WTC11 (cell line): ENCODE data around the gene LIG1. TPM values are rescaled to one million over a fixed set of nuclear protein-coding genes. Genes with fewer than 3 reads are reported as not detected.

ENCODE experiments used
- ATAC-seq: fragments of 200-7000 bp; cut with Tn5 transposase; 2 replicates; pipeline ENCODE4 v1.10.0; 2021; ENCODE audit warnings: mild to moderate bottlenecking, moderate library complexity
- CTCF ChIA-PET: fragments of 300-600 bp; sonication (Branson Sonifier 250); formaldehyde crosslinking; loops from one replicate; lab custom pipeline; 2021; ENCODE audit warnings: antibody characterized with exemption; lab: Charles Lee
- POLR2A ChIA-PET: fragments of 350-600 bp; sonication (Branson Sonifier 250); formaldehyde crosslinking; loops from one replicate; lab custom pipeline; 2021; ENCODE audit warnings: antibody characterized with exemption; lab: Charles Lee
- DNase-seq: peaks from one replicate; pipeline ENCODE4 v3.0.0; 2021; ENCODE audit warnings: low spot score
- H3K27ac Mint-ChIP-seq: 2 replicates; pipeline ENCODE4 v1.8.0; 2021; ENCODE audit warnings: mixed read lengths
- H3K27me3 Mint-ChIP-seq: 2 replicates; pipeline ENCODE4 v1.8.0; 2021; ENCODE audit warnings: low read depth, mild to moderate bottlenecking, moderate library complexity, mixed read lengths
- H3K36me3 Mint-ChIP-seq: 2 replicates; pipeline ENCODE4 v1.8.0; 2021; ENCODE audit warnings: mixed read lengths
- H3K4me1 Mint-ChIP-seq: 2 replicates; pipeline ENCODE4 v1.8.0; 2022; ENCODE audit warnings: mixed read lengths
- H3K4me3 Mint-ChIP-seq: 2 replicates; pipeline ENCODE4 v1.8.0; 2021; ENCODE audit warnings: mild to moderate bottlenecking, moderate library complexity, mixed read lengths
- H3K9me3 Mint-ChIP-seq: 2 replicates; pipeline ENCODE4 v1.8.0; 2021; ENCODE audit warnings: mixed read lengths
- CREM ChIP-seq: sonication (generic); formaldehyde crosslinking; IDR thresholded peaks from 2 replicates; pipeline ENCODE4 v1.8.1; 2022; ENCODE audit warnings: mild to moderate bottlenecking, missing genetic modification reagents, moderate library complexity
- FOXK1 ChIP-seq: sonication (generic); formaldehyde crosslinking; IDR thresholded peaks from 2 replicates; pipeline ENCODE4 v1.8.0; 2022; ENCODE audit warnings: mild to moderate bottlenecking, moderate library complexity, missing genetic modification reagents
- NFE2L1 ChIP-seq: sonication (generic); formaldehyde crosslinking; IDR thresholded peaks from 2 replicates; pipeline ENCODE4 v1.8.1; 2023; ENCODE audit warnings: missing genetic modification reagents
- TEAD4 ChIP-seq: sonication (generic); formaldehyde crosslinking; IDR thresholded peaks from 2 replicates; pipeline ENCODE4 v1.8.0; 2022; ENCODE audit warnings: mild to moderate bottlenecking, missing genetic modification reagents
- TP53 ChIP-seq: sonication (generic); formaldehyde crosslinking; IDR thresholded peaks from 2 replicates; pipeline ENCODE4 v1.8.1; 2023; ENCODE audit warnings: mild to moderate bottlenecking, missing genetic modification reagents
- ZNF121 ChIP-seq: sonication (generic); formaldehyde crosslinking; IDR thresholded peaks from 2 replicates; pipeline ENCODE4 v1.8.0; 2023; ENCODE audit warnings: missing genetic modification reagents
- ZNF219 ChIP-seq: sonication (generic); formaldehyde crosslinking; IDR thresholded peaks from 2 replicates; pipeline ENCODE4 v1.8.0; 2023; ENCODE audit warnings: missing genetic modification reagents, mild to moderate bottlenecking, borderline replicate concordance
- total RNA-seq: library from RNA; stranded (reverse); gene quantifications from 3 replicates; pipeline ENCODE4 v1.2.3, GENCODE V29; 2021
- TF ChIP-seq, protein P1 (sequence below): sonication (generic); formaldehyde crosslinking; IDR thresholded peaks from 2 replicates; pipeline ENCODE4 v1.8.0; 2022; ENCODE audit warnings: missing genetic modification reagents
- TF ChIP-seq, protein P2 (sequence below): fragments of 250-450 bp; sonication (Bioruptor Pico); IDR thresholded peaks from 2 replicates; pipeline ENCODE4 v1.9.0; 2021; ENCODE audit warnings: mild to moderate bottlenecking
- TF ChIP-seq, protein P3 (sequence below): sonication (generic); formaldehyde crosslinking; IDR thresholded peaks from 2 replicates; pipeline ENCODE4 v1.8.0; 2022; ENCODE audit warnings: mild to moderate bottlenecking, missing genetic modification reagents
- TF ChIP-seq, protein P4 (sequence below): sonication (generic); formaldehyde crosslinking; IDR thresholded peaks from 2 replicates; pipeline ENCODE4 v1.8.0; 2023; ENCODE audit warnings: mild to moderate bottlenecking, missing genetic modification reagents
- TF ChIP-seq, protein P5 (sequence below): sonication (generic); formaldehyde crosslinking; IDR thresholded peaks from 2 replicates; pipeline ENCODE4 v1.8.0; 2022; ENCODE audit warnings: mild to moderate bottlenecking, missing genetic modification reagents
- TF ChIP-seq, protein P6 (sequence below): sonication (generic); formaldehyde crosslinking; IDR thresholded peaks from 2 replicates; pipeline ENCODE4 v1.8.0; 2022; ENCODE audit warnings: mild to moderate bottlenecking, missing genetic modification reagents
- TF ChIP-seq, protein P7 (sequence below): sonication (generic); formaldehyde crosslinking; IDR thresholded peaks from 2 replicates; pipeline ENCODE4 v1.8.1; 2023; ENCODE audit warnings: mild to moderate bottlenecking, missing genetic modification reagents, moderate library complexity
- TF ChIP-seq, protein P8 (sequence below): sonication (generic); formaldehyde crosslinking; IDR thresholded peaks from 2 replicates; pipeline ENCODE4 v1.8.0; 2022; ENCODE audit warnings: mild to moderate bottlenecking, missing genetic modification reagents
- TF ChIP-seq, protein P9 (sequence below): sonication (generic); formaldehyde crosslinking; IDR thresholded peaks from 2 replicates; pipeline ENCODE4 v1.8.1; 2023; ENCODE audit warnings: mild to moderate bottlenecking, missing genetic modification reagents, moderate library complexity

Gene LIG1
- total RNA-seq, 1 experiment from 2014 or later: 119 TPM

DNA sequence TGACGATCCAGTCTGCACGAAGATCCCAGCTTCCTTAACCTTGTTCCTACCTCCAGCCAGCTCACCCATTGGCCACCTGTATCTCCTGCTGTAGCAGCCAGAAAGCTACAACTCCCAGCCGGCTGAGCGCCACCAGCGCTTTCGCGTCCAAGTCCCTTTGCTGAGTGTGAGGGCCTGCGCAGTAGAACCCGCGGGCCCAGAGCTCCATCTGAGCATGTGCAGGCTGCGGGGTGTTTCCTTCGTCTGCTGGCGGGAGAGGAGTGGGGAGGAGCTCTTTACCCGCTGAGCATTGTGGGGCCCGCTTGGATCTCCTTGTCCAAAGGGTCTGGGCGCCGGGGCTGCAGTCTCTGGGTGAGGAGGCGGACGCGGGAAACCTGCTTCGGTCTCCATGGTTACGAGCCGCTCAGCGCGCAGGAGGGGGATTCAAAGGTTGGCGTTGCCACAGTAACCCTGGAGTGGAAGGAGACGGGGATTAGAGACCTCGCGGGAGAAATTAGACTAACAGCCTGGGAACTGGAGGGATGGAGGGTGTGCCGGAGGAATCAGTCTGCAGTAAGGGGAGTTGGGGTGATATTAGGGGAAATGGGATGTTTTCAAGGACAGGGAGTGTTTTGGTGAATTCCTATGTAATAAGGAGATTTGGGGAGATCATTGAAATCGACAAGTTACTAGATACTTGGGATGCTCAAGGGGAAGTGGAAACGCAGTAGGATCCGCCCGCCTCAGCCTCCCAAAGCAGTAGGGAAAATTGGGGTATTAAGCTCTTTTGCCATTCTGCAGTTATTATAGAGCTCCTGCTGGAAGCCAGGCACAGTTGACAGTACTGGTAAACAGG lies 33.9 kb upstream of the LIG1 start (continued):
- TF ChIP-seq, protein P1, sequence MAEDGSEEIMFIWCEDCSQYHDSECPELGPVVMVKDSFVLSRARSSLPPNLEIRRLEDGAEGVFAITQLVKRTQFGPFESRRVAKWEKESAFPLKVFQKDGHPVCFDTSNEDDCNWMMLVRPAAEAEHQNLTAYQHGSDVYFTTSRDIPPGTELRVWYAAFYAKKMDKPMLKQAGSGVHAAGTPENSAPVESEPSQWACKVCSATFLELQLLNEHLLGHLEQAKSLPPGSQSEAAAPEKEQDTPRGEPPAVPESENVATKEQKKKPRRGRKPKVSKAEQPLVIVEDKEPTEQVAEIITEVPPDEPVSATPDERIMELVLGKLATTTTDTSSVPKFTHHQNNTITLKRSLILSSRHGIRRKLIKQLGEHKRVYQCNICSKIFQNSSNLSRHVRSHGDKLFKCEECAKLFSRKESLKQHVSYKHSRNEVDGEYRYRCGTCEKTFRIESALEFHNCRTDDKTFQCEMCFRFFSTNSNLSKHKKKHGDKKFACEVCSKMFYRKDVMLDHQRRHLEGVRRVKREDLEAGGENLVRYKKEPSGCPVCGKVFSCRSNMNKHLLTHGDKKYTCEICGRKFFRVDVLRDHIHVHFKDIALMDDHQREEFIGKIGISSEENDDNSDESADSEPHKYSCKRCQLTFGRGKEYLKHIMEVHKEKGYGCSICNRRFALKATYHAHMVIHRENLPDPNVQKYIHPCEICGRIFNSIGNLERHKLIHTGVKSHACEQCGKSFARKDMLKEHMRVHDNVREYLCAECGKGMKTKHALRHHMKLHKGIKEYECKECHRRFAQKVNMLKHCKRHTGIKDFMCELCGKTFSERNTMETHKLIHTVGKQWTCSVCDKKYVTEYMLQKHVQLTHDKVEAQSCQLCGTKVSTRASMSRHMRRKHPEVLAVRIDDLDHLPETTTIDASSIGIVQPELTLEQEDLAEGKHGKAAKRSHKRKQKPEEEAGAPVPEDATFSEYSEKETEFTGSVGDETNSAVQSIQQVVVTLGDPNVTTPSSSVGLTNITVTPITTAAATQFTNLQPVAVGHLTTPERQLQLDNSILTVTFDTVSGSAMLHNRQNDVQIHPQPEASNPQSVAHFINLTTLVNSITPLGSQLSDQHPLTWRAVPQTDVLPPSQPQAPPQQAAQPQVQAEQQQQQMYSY (CRISPR knock-in tag): no peak
- TF ChIP-seq, protein P2, sequence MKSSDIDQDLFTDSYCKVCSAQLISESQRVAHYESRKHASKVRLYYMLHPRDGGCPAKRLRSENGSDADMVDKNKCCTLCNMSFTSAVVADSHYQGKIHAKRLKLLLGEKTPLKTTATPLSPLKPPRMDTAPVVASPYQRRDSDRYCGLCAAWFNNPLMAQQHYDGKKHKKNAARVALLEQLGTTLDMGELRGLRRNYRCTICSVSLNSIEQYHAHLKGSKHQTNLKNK (CRISPR knock-in tag): no peak
- no peak for TF ChIP-seq ZNF219 (CRISPR knock-in tag)
- TF ChIP-seq, protein P3, sequence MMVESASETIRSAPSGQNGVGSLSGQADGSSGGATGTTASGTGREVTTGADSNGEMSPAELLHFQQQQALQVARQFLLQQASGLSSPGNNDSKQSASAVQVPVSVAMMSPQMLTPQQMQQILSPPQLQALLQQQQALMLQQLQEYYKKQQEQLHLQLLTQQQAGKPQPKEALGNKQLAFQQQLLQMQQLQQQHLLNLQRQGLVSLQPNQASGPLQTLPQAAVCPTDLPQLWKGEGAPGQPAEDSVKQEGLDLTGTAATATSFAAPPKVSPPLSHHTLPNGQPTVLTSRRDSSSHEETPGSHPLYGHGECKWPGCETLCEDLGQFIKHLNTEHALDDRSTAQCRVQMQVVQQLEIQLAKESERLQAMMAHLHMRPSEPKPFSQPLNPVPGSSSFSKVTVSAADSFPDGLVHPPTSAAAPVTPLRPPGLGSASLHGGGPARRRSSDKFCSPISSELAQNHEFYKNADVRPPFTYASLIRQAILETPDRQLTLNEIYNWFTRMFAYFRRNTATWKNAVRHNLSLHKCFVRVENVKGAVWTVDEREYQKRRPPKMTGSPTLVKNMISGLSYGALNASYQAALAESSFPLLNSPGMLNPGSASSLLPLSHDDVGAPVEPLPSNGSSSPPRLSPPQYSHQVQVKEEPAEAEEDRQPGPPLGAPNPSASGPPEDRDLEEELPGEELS: no peak
- peak; percentile 16; the same call in 1 of the 2 replicates for TF ChIP-seq NFE2L1 (CRISPR knock-in tag)
- TF ChIP-seq ZNF121 (CRISPR knock-in tag): peak; percentile 97
- TF ChIP-seq FOXK1 (CRISPR knock-in tag): peak; percentile 63; the same call in 1 of the 2 replicates
- no peak for TF ChIP-seq TP53 (CRISPR knock-in tag)
- TF ChIP-seq TEAD4 (CRISPR knock-in tag): no peak
- TF ChIP-seq, protein P4, sequence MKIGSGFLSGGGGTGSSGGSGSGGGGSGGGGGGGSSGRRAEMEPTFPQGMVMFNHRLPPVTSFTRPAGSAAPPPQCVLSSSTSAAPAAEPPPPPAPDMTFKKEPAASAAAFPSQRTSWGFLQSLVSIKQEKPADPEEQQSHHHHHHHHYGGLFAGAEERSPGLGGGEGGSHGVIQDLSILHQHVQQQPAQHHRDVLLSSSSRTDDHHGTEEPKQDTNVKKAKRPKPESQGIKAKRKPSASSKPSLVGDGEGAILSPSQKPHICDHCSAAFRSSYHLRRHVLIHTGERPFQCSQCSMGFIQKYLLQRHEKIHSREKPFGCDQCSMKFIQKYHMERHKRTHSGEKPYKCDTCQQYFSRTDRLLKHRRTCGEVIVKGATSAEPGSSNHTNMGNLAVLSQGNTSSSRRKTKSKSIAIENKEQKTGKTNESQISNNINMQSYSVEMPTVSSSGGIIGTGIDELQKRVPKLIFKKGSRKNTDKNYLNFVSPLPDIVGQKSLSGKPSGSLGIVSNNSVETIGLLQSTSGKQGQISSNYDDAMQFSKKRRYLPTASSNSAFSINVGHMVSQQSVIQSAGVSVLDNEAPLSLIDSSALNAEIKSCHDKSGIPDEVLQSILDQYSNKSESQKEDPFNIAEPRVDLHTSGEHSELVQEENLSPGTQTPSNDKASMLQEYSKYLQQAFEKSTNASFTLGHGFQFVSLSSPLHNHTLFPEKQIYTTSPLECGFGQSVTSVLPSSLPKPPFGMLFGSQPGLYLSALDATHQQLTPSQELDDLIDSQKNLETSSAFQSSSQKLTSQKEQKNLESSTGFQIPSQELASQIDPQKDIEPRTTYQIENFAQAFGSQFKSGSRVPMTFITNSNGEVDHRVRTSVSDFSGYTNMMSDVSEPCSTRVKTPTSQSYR (CRISPR knock-in tag): peak; percentile 73; the same call in 1 of the 2 replicates
- TF ChIP-seq, protein P5, sequence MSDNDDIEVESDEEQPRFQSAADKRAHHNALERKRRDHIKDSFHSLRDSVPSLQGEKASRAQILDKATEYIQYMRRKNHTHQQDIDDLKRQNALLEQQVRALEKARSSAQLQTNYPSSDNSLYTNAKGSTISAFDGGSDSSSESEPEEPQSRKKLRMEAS (CRISPR knock-in tag): peak; percentile 85
- 0 out of 2 replicates have a peak, but pooled peaks have one; percentile 27 for TF ChIP-seq CREM (CRISPR knock-in tag)
- TF ChIP-seq, protein P6, sequence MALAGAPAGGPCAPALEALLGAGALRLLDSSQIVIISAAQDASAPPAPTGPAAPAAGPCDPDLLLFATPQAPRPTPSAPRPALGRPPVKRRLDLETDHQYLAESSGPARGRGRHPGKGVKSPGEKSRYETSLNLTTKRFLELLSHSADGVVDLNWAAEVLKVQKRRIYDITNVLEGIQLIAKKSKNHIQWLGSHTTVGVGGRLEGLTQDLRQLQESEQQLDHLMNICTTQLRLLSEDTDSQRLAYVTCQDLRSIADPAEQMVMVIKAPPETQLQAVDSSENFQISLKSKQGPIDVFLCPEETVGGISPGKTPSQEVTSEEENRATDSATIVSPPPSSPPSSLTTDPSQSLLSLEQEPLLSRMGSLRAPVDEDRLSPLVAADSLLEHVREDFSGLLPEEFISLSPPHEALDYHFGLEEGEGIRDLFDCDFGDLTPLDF (CRISPR knock-in tag): 0 out of 2 replicates have a peak, but pooled peaks have one; percentile 16

DNA sequence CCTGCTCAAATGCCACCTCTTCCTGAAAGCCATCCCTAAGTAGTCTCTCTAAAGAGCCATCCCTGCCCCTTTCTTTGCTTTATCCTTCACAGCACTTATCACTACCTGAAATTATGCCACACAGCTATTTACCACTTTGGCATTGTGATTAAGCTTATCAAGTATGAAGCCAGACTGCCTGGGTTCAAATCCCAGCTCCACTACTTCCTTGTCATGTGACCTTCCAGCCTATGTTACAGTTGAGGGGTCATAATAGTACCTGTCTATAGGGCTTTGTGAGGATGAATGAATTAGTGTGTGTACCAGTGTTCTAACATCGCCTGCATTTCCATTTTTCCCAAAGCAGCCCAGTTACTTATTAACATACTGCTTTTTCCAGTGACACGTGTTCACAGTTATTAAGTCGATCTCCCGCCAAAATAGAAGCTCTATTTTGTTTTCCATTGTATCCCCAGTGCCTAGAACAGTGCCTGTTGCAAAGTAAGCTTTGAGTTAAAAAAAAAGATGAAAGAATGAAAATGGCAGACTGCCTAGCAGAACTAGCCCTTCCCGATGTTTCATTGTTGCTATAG lies 33.2 kb upstream of the LIG1 start:
- H3K9me3 Mint-ChIP-seq: no peaks in the 10 kb centered on the region
- ATAC-seq (no peak), DNase-seq (no peak)
- POLR2A ChIA-PET: interaction anchor here (0.6 to 1.4 kb wide), 6 partner anchors 12 to 1656 kb away, joined by 3 to 13 read pairs (median 4); partner anchors contain the start of genes LIG1, SYNGR4, TMEM143 and ZSWIM9
- H3K4me3 Mint-ChIP-seq: no peak overlapping the region
- H3K36me3 Mint-ChIP-seq: no peaks in the 10 kb centered on the region
- no peaks in the 10 kb centered on the region; the same call in 1 of the 2 replicates for H3K27me3 Mint-ChIP-seq
- no peaks in the 10 kb centered on the region for H3K4me1 Mint-ChIP-seq
- H3K27ac Mint-ChIP-seq: no peak overlapping the region
- TF ChIP-seq, protein P6 (CRISPR knock-in tag): 0 out of 2 replicates have a peak, but pooled peaks have one; percentile 17
- TF ChIP-seq, protein P7, sequence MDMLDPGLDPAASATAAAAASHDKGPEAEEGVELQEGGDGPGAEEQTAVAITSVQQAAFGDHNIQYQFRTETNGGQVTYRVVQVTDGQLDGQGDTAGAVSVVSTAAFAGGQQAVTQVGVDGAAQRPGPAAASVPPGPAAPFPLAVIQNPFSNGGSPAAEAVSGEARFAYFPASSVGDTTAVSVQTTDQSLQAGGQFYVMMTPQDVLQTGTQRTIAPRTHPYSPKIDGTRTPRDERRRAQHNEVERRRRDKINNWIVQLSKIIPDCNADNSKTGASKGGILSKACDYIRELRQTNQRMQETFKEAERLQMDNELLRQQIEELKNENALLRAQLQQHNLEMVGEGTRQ: peak; percentile 76
- TF ChIP-seq, protein P8, sequence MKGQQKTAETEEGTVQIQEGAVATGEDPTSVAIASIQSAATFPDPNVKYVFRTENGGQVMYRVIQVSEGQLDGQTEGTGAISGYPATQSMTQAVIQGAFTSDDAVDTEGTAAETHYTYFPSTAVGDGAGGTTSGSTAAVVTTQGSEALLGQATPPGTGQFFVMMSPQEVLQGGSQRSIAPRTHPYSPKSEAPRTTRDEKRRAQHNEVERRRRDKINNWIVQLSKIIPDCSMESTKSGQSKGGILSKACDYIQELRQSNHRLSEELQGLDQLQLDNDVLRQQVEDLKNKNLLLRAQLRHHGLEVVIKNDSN (CRISPR knock-in tag): peak; percentile 73
- TF ChIP-seq, protein P9, sequence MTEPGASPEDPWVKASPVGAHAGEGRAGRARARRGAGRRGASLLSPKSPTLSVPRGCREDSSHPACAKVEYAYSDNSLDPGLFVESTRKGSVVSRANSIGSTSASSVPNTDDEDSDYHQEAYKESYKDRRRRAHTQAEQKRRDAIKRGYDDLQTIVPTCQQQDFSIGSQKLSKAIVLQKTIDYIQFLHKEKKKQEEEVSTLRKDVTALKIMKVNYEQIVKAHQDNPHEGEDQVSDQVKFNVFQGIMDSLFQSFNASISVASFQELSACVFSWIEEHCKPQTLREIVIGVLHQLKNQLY (CRISPR knock-in tag): no peak
- CTCF ChIA-PET: interaction anchor here (0.6 to 4.7 kb wide), 24 partner anchors 9 to 286 kb away, joined by 3 to 57 read pairs (median 4); partner anchors contain the start of genes CARD8, LIG1, SYNGR4 and TMEM143
